Measurements from ENCODE around the gene MYPOP.

The MYPOP gene

GRCh38 chr19:45901912-45902650 lies at the start of gene MYPOP:
MYPOP (minus strand) TSS chr19:45902613; CDS start chr19:45901773, 840 bp downstream.
- DNase-seq = no peak

- no peak for DNase-seq
Observed at GRCh38 chr19:45947926-45948325, 45.5 kb upstream of the MYPOP start.

DNA sequence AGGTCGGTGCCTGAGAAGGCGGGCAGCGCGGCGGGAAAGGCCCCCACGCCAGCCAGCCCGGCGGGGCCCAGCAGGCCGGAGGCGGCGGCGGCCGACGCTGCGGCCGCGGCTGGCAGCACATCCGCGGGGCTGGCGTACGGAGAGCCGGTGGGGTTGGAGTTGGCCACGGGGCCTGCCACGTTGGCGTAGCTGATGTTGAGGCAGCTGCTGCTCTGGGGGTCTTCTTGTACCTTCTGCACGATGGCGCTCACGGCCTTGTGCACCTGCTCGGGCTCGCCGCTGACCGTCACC lies 38.0 kb upstream of the MYPOP start:
- no peak for DNase-seq

GRCh38 chr19:45939792-45940514 lies 37.5 kb upstream of the MYPOP start:
- DNase-seq = no peak

DNA sequence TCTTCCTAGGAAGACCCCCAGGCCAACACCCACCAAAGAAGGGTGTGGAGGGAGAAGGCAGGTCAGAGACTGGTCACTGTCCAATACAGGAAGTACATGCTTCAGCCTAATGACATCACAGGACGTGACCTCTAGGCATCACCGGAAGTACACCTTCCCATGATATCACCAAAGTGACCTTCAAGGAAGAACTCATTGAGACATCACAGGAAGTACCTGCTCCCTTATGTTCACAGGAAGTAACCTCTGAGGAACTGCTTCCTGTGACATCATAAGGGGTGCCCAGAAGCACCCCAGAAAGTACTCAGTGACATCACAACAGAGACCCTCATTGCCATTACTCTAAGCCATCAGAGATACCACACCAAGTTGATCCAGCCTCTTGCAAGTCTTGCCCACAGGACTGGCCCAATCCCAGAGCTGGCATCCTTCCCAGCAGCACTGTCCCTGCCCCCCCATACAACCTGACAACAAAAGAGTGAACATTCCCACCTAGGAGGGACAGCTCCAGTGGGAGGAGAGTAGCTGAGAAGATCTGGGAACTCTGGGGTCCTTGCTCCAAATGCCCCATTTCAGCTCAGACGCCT lies 36.4 kb upstream of the MYPOP start:
- DNase-seq = no peak

DNA sequence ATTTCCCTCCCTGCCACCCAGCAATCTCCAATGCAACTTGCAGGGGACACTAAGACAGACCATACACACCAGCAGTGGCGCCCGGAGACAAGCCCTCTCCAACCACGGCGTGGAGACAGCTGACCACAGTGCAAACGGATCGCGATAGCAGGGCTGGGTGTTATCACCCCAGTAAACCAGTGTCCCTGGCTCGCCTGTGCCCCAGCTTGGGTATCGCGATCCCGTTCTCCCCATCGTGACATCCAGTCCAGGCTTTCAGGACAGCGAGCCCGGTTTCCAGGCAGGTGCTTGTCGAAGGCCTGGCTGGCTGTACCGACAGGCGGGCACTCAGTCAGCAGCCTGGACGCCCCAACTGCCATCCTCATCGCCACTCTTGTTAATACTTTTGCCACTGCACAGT lies 32.9 kb upstream of the MYPOP start:
- DNase-seq = no peak

- DNase-seq = no peak
Observed at GRCh38 chr19:45934551-45935230, 32.3 kb upstream of the MYPOP start.

DNA sequence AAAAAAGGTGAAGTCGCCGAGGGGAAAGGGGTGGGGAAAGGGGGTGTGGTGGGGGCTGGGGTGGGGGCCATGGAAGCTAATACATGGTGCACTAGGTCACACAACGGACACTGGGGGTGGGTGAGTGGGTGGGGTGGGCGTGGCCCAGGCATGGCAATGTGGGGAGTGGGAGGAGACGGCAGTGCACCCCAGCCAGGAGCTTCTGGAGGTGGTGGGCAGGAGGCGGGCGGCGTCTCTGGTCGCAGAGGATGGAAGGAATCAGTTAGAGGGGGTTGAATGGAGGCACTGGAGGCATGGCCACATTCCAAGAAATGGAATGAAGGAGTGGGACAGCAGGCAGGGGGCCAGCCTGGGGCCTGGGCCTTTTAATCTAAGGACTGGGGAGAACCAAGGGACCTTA lies 31.3 kb upstream of the MYPOP start:
- no peak for DNase-seq

DNA sequence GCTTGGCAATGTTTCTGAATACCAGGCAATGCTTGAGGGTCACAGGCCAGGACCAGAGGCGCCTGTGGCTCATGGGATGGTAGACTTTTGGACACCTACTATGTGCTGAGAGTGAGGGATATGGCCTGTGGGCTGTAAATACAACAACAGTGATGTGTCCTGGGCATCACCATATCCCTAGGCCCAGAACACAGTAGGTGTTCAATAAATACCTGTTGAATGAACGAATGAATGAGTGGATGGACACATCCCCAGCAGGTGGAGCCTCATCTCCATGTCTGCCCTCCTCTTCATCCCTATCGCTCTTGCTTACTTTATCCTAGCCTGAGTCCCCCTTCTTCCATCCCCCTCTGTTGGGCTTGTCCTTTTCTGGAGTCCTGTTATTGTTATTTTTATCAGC lies 28.6 kb upstream of the MYPOP start:
- DNase-seq = no peak

- DNase-seq = no peak
Observed at GRCh38 chr19:45929247-45929646, 26.8 kb upstream of the MYPOP start.

DNA sequence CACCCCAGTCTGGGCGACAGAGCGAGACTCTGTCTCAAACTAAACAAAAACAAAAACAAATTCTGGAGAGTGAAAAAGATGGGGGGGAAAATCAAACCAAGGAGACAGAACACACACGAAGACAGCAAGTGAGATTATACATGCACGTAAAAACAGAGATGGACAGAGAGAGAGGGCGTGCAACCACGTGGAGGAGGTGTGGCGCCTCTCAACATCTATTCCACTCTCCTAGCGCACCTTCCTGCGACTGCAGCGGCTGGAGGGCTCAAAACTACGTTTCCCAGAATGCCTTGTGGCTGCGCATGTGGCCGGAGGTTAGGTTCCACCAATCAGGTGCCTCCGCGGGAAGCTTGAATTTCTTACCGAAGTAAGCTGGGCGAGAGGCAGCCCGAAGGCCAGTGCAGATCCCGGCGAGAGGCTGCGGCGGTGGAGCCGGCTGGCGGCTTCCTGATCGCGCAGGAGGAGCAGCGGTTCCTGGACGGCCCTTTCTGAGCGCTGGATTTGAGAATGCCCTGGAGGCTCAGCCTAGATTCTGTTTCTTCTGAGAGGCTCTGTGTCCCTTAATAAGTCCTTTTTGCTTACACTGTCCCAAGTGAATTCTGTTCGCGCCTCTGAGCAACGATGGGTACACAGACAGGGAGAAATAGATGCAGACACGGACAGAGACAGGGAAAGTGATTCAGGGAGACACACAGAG lies 25.3 kb upstream of the MYPOP start:
- DNase-seq = peak; percentile 91

- DNase-seq = no peak
Observed at GRCh38 chr19:45924891-45925447, 22.6 kb upstream of the MYPOP start.

- no peak for DNase-seq
Observed at GRCh38 chr19:45922281-45922680, 19.9 kb upstream of the MYPOP start.

- no peak for DNase-seq
Observed at GRCh38 chr19:45920458-45920857, 18.0 kb upstream of the MYPOP start.

GRCh38 chr19:45919678-45920077 lies 17.3 kb upstream of the MYPOP start:
- no peak for DNase-seq

DNA sequence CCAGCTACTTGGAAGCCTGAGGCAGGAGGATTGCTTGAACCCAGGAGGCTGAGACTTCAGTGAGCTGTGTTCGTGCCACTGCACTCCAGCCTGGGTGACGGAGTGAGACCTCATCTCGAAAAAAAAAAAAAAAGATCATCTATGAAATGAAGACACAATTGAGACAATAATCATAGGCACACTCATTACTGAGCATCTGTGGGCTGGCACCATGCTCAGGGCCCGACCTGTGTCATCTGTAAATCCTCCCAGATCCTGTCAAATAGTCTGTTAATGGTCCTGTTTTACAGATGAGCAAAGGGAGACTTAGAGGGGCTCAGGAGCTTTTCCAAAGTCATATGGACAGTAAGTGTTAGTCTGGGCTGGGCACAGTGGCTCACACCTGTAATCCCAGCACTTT lies 16.3 kb upstream of the MYPOP start:
- DNase-seq = no peak

GRCh38 chr19:45917421-45918091 lies 15.1 kb upstream of the MYPOP start:
- DNase-seq = no peak

- no peak for DNase-seq
Observed at GRCh38 chr19:45913874-45914830, 11.7 kb upstream of the MYPOP start, which contains the start of gene NANOS2. NANOS2 (minus strand) TSS chr19:45914778; CDS start chr19:45914693, 85 bp downstream.

DNA sequence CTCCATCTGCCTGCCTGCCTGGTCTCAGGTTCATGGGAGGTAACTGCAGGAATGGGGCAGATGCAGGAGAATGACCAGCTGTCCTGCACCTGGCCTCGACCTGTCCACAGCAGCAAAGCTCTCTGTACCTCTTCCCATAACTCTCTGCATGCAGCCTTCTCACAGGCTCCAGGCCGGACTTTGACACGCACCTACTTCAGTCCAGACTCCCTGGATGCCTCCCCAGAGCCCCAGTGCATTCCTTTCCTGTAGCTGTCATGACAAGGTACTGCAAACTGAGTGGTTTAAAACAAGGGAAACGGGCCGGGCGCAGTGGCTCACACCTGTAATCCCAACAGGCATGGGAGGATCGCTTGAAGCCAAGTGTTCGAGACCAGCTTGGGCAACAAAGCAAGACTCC lies 8.9 kb upstream of the MYPOP start:
- DNase-seq = no peak

DNA sequence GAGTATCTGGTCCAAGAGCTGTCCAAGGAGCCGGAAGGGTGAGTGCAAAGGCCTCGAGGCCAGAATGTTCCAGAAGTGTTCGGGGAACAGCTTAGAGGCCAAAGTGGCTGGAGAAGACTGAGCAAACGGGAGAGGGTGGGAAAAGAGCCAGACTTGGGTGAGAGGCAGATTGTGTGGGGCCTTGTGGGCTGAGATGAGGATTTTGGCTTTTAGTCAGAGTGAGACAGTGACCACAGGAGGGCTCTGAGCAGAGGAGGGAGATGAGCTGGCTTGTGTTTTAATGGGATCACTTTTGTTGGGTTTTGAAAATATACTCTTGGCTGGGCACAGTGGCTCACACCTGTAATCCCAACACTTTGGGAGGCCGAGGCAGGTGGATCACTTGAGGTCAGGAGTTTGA lies 6.5 kb upstream of the MYPOP start:
- DNase-seq = no peak

- peak; percentile 53 for DNase-seq
Observed at GRCh38 chr19:45906221-45906620, 3.8 kb upstream of the MYPOP start.
